A673 (cell line): Measurements from ENCODE around the gene TRPC4. TPM values are rescaled to one million over a fixed set of nuclear protein-coding genes. Genes with fewer than 3 reads are reported as not detected.
A peak's percentile ranks its signal among the peaks of the same experiment; 100 is the strongest.

Source experiments
- BruUV-seq: library from RNA; stranded (reverse); fragments of 400-500 nt; replicated peaks from 2 replicates; lab custom pipeline; 2021; lab: Mats Ljungman, UMichigan
- CTCF ChIA-PET: fragments of 300-600 bp; sonication (Branson Sonifier 250); formaldehyde crosslinking; loops from one replicate; lab custom pipeline; 2022; ENCODE audit warnings: antibody characterized with exemption; lab: Charles Lee
- POLR2A ChIA-PET: fragments of 300-600 bp; sonication (Branson Sonifier 250); formaldehyde crosslinking; loops from one replicate; lab custom pipeline; 2022; ENCODE audit warnings: antibody characterized with exemption; ENCODE audit not compliant: low non-redundant PET; lab: Charles Lee
- DNase-seq: peaks from one replicate; pipeline ENCODE4 v3.0.0-alpha.2; 2015; ENCODE audit warnings: low spot score
- H3K27ac ChIP-seq: fragments of 200-600 bp; sonication (generic); 2 replicates; pipeline ENCODE4 v1.5.1; 2016; ENCODE audit warnings: mixed run types, low read depth, mild to moderate bottlenecking, mixed read lengths, antibody characterized with exemption, low read length; ENCODE audit not compliant: poor library complexity, severe bottlenecking
- H3K27me3 ChIP-seq: fragments of 200-600 bp; sonication (generic); replicated peaks from 2 replicates; pipeline ENCODE4 v1.6.1; 2017; ENCODE audit warnings: mixed run types, low read depth, mild to moderate bottlenecking, mixed read lengths, antibody characterized with exemption, low read length; ENCODE audit not compliant: insufficient read depth, poor library complexity
- H3K36me3 ChIP-seq: fragments of 200-600 bp; sonication (generic); 2 replicates; pipeline ENCODE4 v1.6.1; 2016; ENCODE audit warnings: mixed run types, mild to moderate bottlenecking, mixed read lengths, antibody characterized with exemption, low read length; ENCODE audit not compliant: insufficient read depth, poor library complexity, severe bottlenecking
- H3K4me1 ChIP-seq: fragments of 200-600 bp; sonication (generic); 2 replicates; pipeline ENCODE4 v1.6.1; 2017; ENCODE audit warnings: mixed run types, mild to moderate bottlenecking, mixed read lengths, antibody characterized with exemption, low read length; ENCODE audit not compliant: insufficient read depth, poor library complexity, severe bottlenecking
- H3K4me3 ChIP-seq: fragments of 200-600 bp; sonication (generic); 2 replicates; pipeline ENCODE4 v1.5.1; 2016; ENCODE audit warnings: low read depth, mixed run types, mild to moderate bottlenecking, mixed read lengths, low read length; ENCODE audit not compliant: poor library complexity, severe bottlenecking
- H3K9me3 ChIP-seq: fragments of 200-600 bp; sonication (generic); 2 replicates; pipeline ENCODE4 v1.6.1; 2016; ENCODE audit warnings: mixed run types, low read depth, mild to moderate bottlenecking, mixed read lengths, antibody characterized with exemption, low read length; ENCODE audit not compliant: poor library complexity, severe bottlenecking
- CTCF ChIP-seq: fragments of 300-800, 200-600 bp; sonication (generic); conservative IDR thresholded peaks from 2 replicates; pipeline ENCODE4 v1.5.1; 2017; ENCODE audit warnings: low read depth, mild to moderate bottlenecking, antibody characterized with exemption, low read length, moderate library complexity, mixed read lengths
- EZH2 ChIP-seq: fragments of 200-600 bp; sonication (generic); IDR thresholded peaks from 2 replicates; pipeline ENCODE4 v1.6.1; 2017; ENCODE audit warnings: borderline replicate concordance, low read depth, mild to moderate bottlenecking, mixed read lengths, antibody characterized with exemption, low read length; ENCODE audit not compliant: poor library complexity, severe bottlenecking
- intact Hi-C: fragments of 100-400 bp; cut with micrococcal nuclease; formaldehyde crosslinking; loops from one replicate; pipeline ENCODE4 v1.10.0; 2022; ENCODE audit not compliant: unreplicated experiment
- total RNA-seq: library from RNA; stranded (reverse); gene quantifications from 2 replicates; pipeline ENCODE4 v1.2.3, GENCODE V29; 2021

TRPC4 gene
- total RNA-seq, 1 experiment from 2014 or later: 27.0 TPM

GRCh38 chr13:37613236-37613635 is 256.3 kb downstream of the TRPC4 start:
- no peak for TF ChIP-seq EZH2
- no peak for TF ChIP-seq CTCF
- H3K4me3 ChIP-seq: no peak overlapping the region
- CTCF ChIA-PET: no interaction called here
- POLR2A ChIA-PET: no interaction called here
- intact Hi-C loops: no loop called here
- peaks cover 18% of the 10 kb centered on the region for H3K4me1 ChIP-seq
- no TSS peak for BruUV-seq
- H3K36me3 ChIP-seq: no peaks in the 10 kb centered on the region
- no peak for DNase-seq
- no peaks in the 10 kb centered on the region for H3K9me3 ChIP-seq
- no peak overlapping the region for H3K27ac ChIP-seq
- H3K27me3 ChIP-seq: no peaks in the 10 kb centered on the region

- TF ChIP-seq CTCF (peak; percentile 77), EZH2 (no peak)
- H3K36me3 ChIP-seq: no peaks in the 10 kb centered on the region
- no peak overlapping the region for H3K27ac ChIP-seq
- no peaks in the 10 kb centered on the region for H3K27me3 ChIP-seq
- H3K4me1 ChIP-seq: no peaks in the 10 kb centered on the region
- no TSS peak for BruUV-seq
- intact Hi-C loops: loop anchor here (10.0 kb wide), 1 partner anchor 1324 kb away; no protein-coding TSS in a partner anchor
- ChIA-PET POLR2A (no interaction called here), CTCF (no interaction called here)
- no peaks in the 10 kb centered on the region for H3K9me3 ChIP-seq
- no peak for DNase-seq
- no peak overlapping the region for H3K4me3 ChIP-seq
These were observed 260.7 kb downstream of the TRPC4 start for GRCh38 chr13:37608750-37609339.

GRCh38 chr13:37602733-37603381 is 266.7 kb downstream of the TRPC4 start:
- H3K27me3 ChIP-seq: no peaks in the 10 kb centered on the region
- no TSS peak for BruUV-seq
- H3K36me3 ChIP-seq: no peaks in the 10 kb centered on the region
- ChIA-PET POLR2A (no interaction called here), CTCF (no interaction called here)
- no peak overlapping the region for H3K27ac ChIP-seq
- H3K9me3 ChIP-seq: no peaks in the 10 kb centered on the region
- intact Hi-C loops: loop anchor here (1.0 to 10.0 kb wide), 3 partner anchors 494 to 1318 kb away; no protein-coding TSS in a partner anchor
- DNase-seq: peak; percentile 53
- TF ChIP-seq EZH2 (no peak), CTCF (peak; percentile 77)
- H3K4me1 ChIP-seq: no peaks in the 10 kb centered on the region
- no peak overlapping the region for H3K4me3 ChIP-seq
